GM12865 (cell line): ENCODE data around the gene CRACR2B.
A peak's percentile ranks its signal among the peaks of the same experiment; 100 is the strongest.

Experiments
- DNase-seq: peaks from one replicate; pipeline ENCODE4 v3.0.0; 2010; ENCODE audit warnings: low read depth
- H3K4me3 ChIP-seq: 2 replicates; pipeline ENCODE4 v1.5.1; 2011; ENCODE audit warnings: mild to moderate bottlenecking, low read depth, low read length, control low read depth
- CTCF ChIP-seq: IDR thresholded peaks from 2 replicates; pipeline ENCODE4 v1.5.1; 2011; ENCODE audit warnings: low read length, control low read depth, low read depth, inconsistent platforms; ENCODE audit not compliant: insufficient read depth; ENCODE audit errors: missing control alignments

Gene CRACR2B

GRCh38 chr11:802018-802617, 25.6 kb upstream of the CRACR2B start:
- DNase-seq = no peak
- TF ChIP-seq CTCF = no peak
- no peak overlapping the region for H3K4me3 ChIP-seq

- peak overlapping the region; percentile 69; the same call in 1 of the 2 replicates for H3K4me3 ChIP-seq
- no peak for TF ChIP-seq CTCF
- DNase-seq = no peak
These were observed 24.8 kb upstream of the CRACR2B start for GRCh38 chr11:802693-803466.

GRCh38 chr11:803467-803742, 24.3 kb upstream of the CRACR2B start:
- TF ChIP-seq CTCF = no peak
- H3K4me3 ChIP-seq = peak overlapping the region; percentile 69
- DNase-seq = no peak

GRCh38 chr11:803770-804598, 23.7 kb upstream of the CRACR2B start:
- peak overlapping the region; percentile 69 for H3K4me3 ChIP-seq
- TF ChIP-seq CTCF = no peak
- DNase-seq = no peak

- TF ChIP-seq CTCF = no peak
- DNase-seq = no peak
- H3K4me3 ChIP-seq = peak overlapping the region; percentile 69
These were observed 23.1 kb upstream of the CRACR2B start for GRCh38 chr11:804599-804964.

GRCh38 chr11:808427-809286, 19.1 kb upstream of the CRACR2B start:
- peak; percentile 70 for DNase-seq
- TF ChIP-seq CTCF = peak; percentile 33
- peak overlapping the region; percentile 72 for H3K4me3 ChIP-seq
